ENCODE measurements around the gene ELAVL1.
"Not testable (repeated sequence)": the region's sequence is repeated elsewhere in the genome, so short reads cannot be mapped to it uniquely, and the experiment has no call there.

Gene ELAVL1

DNA sequence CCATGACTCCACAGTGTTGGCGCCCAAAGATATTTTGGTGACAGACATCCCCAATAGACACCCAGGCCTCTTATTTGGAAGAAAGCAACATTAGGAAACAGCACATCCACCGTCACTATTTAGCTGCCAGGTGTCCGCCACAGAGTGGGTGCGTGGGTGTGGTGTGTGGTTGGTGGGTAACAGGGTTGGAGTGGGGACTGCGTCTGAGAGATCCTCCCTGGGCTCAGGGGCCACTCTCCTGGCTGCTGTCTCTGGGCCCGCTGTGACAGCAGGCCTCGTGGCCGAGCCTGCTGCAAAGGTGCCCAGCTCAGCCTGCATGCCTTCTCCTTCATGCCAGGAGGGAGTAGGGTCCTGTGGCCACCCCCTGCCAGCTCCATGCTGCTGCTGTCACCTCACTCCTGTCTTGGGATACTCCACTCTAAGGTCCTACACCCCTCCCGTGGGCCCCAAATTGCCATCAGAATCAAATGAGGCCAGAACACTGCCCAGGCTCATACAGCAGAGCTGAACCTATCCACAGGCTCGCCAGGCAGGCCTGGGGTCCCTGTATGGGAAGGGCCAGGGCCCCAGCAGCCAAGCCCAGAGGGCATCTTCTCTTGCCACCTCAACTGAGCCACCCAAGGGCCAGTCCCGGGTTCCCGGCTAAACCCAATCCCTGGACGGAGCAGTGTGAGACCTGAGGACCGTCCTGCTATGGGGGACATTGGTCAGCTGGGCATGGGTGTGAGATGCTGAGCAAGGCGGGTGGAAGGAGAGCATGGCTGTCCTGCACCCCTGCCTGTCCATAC, 37.2 kb downstream of the ELAVL1 start:
- no peak for DNase-seq

DNA sequence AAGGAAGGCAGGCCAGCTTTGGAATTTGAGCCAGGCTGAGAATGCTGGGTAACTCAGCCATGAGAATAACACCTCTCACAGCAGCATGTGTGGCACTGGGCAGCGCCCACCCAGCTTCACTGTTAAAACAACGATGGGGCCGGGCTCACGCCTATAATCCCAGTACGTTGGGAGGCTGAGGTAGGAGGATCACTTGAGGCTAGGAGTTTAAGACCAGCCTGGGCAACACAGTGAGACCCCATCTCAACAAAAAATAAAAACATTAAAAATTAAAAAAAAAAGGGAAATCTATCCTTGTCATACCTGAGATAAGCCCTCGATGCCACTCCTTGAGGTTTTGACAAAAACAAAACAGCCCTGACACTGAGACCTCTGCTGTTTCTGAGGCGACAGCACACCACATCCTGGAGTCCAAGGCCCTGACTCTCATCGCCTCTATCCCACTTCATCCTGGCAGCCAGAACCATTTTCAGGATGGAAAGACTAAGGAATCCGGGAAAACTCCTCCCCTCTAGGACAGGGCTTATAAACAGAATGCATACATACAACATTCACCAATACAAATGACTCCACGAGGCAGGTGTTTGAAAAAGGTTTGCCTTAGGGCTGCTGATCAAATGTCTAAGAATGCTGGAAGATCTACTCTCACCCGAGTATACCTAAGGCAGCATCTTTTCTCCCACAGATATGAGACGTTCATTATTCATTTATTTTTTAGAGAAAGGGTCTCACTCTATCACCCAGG, 39.3 kb downstream of the ELAVL1 start:
- no peak for DNase-seq

DNA sequence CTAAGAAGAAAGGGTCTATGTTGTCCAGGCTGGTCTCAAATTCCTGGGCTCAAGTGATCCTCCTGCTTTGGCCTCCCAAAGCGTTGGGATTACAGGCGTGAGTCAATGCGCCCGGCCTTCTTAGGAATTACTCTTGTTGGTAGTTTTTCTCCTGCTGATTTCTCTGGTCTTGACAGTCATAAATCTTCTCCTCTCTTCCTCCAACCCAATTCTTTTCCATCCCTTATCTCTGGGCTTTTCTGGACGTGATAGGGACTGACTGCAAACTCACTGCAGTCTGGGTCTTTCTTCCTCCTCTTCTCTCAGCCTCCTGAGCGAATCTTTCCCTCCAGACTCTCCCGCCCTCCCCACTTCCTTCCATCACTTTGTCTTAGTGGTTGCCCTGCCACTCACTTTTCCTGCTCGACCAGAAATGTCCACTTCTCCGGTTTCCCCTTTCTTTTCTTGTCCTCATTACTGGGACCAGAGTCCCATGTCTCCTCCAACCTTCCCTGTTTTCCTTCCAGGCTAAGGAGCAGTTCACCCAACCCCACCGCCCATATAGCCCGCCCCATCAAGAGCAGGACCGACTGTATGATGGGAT, 40.1 kb downstream of the ELAVL1 start:
- no peak for DNase-seq

DNA sequence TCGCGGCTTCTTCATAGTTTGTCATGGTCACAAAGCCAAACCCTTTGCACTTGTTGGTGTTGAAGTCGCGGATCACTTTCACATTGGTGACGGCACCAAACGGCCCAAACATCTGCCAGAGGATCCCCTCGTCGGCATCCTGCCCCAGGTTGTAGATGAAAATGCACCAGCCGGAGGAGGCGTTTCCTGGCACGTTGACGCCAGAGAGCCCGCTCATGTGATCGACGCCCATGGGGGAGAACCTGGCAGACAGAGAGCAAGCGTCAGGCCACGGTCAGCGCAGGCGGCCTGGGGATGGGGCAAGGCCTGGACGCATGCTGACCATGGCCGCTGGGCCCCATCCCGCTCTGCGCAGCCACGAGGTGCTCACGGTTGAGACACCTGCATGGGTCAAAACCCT, 41.9 kb downstream of the ELAVL1 start:
- DNase-seq: no peak

DNA sequence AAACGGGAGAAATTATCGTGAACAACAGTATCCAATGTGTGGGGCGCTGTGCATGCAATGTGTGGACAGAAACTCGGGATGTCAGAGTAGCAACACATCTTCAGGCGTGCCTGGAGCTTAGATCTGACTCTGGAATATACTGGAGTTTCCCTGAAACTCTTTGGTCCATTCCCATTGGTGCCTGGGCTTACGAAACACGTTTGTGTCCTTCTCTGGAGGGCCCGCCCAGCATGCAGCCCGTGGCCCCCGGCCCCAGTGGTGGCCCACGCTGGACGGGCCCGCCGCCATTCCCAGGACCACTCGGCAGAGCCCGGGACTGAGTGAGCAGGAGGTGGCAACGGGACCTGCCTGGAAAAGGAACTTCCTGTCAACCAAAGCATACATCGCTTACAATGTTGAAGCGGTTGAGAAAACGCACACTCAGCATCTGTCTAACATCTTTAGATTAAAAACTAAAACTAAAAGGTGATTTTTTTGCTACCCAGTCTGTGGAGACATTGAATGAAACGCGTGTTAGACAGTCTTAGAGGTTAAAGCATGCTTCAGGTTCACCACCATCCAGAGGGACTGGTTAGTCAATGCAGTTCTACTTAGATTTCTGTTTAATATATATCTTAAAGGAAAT, 42.7 kb downstream of the ELAVL1 start:
- no peak for DNase-seq

DNA sequence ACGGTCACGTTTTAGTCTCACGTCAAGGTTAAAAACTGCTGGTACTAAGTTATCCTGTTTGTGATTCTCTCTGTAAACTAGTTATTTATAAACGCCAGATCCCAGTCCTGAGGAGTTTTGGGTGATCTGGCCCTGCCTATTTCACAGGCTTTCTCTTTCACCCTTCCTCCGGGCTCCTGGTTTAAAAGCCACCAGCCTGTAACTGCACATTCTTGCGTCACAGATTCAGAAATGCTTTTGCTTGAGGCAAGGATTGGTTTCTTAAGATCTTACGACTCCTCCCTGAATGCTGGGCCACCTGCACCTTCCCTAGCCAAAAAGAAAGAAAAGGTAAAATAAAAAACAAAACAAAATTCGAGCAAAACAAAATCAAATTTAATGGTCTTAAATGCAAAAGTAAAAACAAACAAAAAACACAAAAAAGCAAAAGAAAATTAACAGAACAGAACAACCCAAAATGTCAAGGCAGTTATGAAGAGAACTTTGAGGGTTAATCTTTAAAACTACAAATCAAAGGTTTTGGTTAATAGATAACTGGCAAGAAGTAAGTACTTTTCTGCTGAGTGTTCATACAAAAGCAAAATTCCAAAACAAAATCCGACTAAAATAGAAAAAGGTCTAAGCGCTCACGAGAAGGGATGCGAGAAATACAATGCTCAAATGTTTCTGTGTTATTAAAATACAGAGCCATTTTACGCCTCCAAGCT, 43.4 kb downstream of the ELAVL1 start:
- DNase-seq: no peak

DNA sequence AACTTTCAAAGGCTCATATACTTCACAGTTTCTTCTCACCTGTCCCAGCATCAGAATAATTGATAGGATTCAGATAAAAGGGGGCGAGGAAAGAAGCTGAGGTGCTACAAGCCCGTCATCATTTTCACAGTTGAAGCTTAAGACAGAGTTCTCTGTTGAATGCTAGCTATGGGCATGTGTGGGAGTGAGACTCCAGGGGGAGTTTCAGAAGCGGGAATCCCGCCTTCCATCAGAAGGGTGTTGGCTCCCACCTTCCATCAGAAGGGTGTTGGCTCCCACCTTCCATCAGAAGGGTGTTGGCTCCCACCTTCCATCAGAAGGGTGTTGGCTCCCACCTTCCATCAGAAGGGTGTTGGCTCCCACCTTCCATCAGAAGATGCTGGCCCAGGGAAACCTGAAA, 44.4 kb downstream of the ELAVL1 start:
- not testable (repeated sequence) for DNase-seq

DNA sequence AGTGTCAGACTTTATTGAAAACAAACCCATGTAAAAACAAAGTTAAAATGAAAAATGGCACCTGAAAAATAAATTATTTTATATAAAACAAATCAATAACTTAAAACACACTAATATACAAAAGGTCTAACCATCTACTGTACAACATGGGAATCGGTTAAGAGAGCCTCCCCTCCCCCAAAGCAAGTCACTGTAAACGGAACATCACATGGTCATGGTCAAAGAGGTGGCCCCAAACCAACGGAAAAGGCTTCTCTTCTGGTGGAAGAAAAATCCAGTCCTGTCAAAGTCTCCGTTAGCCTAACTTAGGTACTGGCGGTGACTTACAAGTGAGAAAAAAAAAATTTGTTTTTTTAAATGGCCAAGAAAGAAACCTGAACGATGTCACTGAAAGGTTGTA, 46.2 kb downstream of the ELAVL1 start:
- no peak for DNase-seq

DNA sequence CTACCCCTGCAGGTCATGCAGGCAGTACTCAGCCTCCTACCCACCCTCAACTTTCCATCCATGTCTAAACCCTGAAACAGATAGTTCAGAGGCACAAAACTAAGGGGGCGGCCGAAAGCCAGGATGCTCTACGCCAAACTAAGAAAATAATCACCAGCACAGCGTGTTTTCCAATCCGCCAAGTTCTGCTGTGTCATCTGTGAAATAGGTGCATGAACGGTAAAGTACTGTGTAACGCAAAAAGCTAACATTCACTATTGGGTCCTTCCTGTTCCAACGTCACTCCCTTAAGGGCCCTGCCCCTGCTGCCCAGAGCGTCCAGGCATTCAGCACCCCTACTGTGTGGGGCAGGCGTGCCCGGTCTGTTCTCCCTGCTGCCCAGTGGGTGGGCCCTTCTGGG, 49.7 kb downstream of the ELAVL1 start:
- DNase-seq: no peak

DNA sequence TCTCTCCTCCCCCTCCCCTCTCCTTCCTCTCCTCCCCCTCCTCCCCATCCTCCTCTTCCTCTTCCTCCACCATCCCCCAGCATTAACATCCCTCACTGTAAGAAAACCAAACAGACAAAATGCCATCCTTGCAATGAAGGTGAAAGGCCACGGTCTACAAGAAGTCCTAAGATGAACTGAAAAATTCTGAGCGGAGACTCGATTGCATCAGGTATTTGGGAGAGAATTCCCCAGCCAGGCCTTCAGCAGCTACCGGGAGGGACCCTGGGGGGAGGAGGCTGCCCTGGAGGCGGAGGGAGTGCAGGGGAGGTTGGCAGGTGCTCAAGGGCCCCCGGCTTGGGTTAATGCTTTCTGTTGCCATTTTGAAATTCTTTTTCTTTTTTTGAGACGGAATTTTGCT, 51.9 kb downstream of the ELAVL1 start:
- DNase-seq: no peak

DNA sequence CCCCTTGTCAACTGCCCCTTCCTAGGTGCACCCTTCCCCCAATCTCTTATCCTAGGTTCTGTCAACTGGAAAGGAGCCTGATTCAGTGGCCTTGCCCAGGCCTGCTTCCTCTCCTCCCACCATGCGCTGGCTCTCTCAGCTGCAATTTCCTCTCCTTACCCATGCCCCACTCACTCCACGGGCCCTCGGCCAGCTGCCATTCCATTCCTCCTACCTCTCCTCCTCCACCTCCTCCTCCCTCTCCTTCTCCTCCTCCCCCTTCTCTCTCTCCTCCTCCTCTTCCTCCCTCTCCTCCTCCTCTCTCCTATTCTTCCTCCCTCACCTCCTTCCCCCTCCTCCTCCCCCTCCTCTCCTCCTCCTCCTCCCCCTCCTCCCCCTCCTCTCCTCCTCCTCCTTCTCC, 52.4 kb downstream of the ELAVL1 start:
- no peak for DNase-seq

DNA sequence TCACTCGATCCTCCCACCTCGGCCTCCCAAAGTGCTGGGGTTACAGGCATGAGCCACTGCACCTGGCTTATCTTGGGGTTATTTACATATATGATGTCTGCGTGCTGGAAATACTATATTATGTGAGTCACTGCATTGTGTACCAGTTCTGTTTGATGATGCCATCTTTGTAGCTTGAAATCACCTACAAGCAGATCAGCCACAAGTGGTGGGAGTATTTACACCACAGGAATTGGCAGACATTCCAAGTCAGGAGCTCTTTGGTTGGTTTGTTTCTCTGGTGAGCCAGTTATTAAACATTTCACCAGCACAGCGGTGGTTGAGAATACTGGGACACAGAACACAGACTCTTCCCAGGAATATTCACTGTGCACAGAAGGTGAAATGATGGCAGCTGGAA, 57.5 kb downstream of the ELAVL1 start:
- DNase-seq: no peak

DNA sequence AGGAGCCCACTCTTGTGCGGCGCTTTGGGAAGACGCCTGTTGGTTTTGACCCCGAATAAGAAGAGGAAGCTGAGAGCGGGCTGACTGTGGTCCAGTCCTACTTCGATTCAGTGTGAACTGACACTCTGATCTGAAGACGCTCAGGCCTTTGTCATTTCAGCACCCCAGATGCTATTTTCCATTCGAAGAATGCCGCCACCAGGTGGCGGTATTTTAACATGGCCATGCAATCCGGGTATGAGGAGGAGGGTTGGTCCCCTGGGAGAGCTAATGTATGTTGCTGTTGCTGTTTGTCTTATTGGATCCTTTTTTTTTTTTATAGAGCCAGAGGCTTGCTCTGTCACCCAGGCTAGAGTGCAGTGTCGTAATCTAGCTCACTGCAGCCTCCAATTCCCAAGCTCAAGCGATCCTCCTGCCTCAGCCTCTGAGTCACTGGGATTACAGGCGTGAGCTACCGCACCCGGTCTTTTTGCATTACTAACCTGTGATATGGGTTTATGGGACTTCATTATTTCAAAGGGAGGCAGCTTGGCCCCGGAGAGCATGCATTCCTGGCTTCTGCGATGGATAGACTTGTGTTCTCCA, 61.2 kb downstream of the ELAVL1 start:
- DNase-seq: peak; percentile 91

DNA sequence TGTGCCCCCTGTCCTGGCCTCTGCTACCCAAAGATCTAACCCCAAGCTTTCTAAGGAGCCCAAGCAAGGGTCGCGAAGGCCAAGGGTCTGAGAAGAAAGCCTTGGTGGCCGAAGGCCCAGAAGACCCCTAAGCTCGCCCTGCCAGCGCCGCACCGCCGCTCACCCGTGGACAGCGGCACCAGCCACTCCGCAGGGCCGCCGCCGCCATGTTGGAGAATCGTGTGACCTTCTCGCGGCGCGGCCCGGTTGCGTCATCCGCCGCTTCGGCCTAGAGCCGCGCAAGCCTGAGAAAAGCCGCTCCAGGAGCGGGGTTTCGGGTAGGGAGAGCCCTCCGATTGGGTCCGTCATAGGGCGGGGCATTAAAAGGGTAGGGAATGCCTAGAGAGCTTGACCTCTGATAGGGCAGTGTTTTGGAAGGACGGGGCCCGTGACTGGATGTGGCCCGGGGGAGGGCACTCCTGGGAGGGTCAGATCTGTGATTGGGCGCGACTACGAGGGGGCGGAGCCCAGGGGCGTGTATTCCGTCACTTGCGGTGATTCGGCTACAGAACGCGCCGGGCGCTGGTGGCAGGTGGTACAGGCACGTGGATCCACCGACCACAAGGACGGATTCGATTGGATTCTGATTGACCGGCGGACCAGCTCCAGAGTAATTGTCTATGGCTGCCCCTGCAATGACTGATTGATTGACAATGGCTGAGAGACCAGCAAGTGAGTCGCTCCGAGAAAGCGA, 61.8 kb downstream of the ELAVL1 start, which contains the start of gene TIMM44:
TSS of gene TIMM44 (minus strand) at position 223 of the 733 bp plus-strand sequence. CDS start at position 208, 15 bp downstream.
- DNase-seq: peak; percentile 99

DNA sequence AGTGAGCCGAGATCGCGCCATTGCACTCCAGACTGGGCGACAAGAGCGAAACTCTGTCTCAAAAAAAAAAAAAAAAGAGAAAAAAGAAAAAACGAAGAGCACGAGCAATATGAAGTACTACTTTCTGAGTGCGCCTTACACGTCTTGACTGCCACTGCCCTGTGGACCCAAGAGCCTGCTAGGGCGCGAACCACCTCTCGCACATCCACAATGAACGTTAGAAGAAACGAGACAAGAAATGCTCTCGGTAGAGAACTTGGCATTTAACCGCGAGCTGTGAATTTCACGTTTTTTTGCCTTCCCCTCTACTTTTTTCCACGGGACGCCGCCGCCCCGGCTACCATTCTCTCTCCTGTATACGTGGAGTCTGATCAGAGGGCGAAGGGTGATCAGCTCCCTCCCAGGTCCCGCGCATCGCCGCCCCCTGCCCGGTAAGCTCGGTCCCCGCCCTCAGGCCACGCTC, 62.4 kb downstream of the ELAVL1 start:
- DNase-seq: no peak

DNA sequence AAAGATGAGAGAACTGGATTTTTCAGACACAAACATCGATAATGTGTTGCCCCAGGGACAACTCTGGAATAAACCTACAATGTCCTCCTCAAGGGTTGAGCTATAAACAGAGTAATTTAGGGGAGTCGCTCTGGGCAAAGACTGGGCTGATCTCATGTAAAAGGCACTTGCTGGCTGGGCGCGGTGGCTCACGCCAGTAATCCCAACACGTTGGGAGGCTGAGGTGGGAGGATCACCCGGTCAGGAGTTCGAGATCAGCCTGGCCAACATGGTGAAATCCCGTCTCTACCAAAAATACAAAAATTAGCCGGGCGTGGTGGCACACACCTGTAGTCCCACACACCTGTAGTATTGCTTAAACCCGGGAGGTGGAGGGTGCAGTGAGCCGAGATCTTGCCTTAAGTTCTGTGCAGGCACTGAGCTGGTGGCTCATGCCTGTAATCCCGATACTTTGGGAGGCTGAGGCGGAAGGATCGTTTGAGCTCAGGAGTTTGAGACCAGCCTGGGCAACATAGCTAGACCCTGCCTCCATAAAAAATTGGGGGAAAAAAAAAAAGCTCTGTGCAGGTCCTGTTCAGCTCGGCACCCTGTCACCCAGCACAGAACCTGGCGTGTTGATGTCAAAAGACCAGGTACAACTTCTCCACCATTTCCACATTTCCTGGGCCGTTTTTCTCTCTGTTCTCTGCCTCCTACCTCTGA, 63.4 kb downstream of the ELAVL1 start:
- no peak for DNase-seq

DNA sequence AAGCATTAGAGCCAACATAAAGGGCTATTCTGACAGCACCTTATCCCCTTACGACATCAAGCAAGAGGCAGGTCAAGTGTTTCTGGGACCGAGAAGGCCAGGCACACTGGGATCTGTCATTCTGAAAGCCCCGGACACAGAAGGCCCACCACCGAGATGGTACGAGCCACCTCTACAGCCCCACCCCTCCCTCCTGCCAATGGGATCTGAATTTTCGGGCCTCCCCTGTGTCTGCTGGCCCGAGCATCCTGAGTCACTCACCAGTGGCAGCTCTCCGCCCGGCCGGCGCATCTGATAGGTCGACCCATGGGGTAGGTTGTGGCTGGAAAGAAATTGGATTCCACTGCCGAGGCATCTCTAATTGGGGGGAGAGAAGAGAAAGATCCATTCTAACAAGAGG, 64.6 kb downstream of the ELAVL1 start:
- no peak for DNase-seq

DNA sequence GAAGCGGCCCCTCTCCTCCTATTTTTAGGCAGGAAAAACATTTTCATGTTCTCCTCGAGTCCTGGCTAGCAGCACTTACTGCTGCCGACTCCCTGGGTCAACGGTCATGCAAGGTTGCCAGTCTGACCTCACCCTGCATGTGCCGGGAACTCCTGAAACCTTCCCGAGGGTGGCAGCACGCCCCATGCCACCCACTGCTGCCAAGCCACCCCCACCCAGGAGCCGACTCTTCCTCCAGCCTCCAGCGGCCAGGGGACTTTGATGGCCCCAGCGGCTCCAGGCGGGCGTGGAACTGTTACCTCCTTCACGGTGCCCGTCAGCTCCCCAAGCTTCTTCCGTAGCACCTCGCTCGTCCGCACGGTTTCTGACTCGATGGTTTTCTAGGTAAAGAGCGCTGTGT, 70.7 kb downstream of the ELAVL1 start:
- no peak for DNase-seq

DNA sequence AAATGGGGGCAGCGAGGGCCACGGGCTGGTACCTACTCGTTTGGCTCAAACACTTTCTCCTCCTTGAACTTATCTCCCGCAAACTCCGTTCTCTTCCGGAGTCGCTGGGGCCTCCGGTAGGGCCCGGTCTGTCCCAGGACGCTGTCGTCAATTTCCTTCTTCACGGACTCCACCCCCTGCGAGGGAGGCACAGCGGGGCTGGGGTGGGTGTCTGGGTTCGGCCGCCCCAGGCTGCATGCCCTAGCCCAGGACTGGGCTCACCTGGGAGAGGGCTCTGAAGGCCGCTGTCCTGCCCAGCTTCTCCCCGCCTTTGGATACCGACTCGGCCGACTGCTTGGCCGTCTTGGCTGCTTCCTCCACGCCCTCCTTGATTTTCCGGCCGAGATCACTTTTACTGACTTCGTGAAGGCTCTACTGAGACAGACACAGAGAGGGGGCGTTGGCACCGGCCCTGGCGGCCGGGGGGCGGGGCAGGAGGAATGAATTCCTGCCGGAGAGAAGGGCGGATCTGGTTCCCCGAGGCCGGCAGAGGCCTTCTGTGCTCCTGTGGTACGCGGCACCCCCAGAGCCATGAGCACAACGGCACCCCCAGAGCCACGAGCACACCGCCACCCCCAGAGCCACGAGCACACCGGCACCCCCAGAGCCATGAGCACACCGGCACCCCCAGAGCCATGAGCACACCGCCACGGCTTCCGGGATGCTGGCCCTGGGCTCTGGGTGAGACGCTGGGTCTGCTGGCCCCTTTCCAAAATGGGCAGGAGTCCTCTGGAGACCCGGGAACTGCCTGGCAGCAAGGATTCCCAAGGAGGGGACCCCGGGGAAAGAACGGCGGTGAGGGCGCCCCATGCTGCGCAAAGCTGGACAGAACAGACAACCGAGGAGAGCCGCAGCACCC, 71.4 kb downstream of the ELAVL1 start:
- no peak for DNase-seq

DNA sequence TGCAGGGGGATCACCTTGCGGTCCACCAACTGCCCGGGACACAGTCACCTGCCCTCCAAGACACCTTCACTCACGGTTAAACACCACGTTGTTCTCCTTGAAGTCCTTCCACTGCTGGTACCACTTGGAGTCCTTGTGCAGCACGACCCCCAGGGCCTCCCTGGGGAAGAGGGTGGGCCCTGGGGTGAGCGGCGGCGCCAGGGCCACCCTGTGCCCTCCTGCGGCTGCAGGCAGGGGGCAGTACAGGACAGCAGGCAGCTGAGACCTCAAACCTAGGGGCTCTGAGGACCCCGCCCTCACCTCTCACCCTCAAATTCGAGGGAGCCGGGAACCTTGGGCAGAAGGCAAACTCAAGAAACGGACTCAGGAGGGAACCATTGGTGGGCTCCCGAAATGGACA, 72.0 kb downstream of the ELAVL1 start:
- DNase-seq: no peak

Data from CD4-positive, alpha-beta T cell treated with Interleukin-6 for 4 hours (primary cell).